ENCODE results near the gene CKB. TPM values are rescaled to one million over a fixed set of nuclear protein-coding genes. Genes with fewer than 3 reads are reported as not detected.

CKB gene
- total RNA-seq, 1 experiment from 2014 or later: 28.2 TPM

- H3K4me1 Mint-ChIP-seq (ENCODE audit: low read depth, unreplicated experiment): no peaks in the 10 kb centered on the region
- CTCF ChIA-PET: no interaction called here
- intact Hi-C loops (cut with micrococcal nuclease; ENCODE audit: unreplicated experiment): no loop called here
- H3K27ac Mint-ChIP-seq (ENCODE audit: unreplicated experiment): no peak overlapping the region
- H3K36me3 Mint-ChIP-seq (ENCODE audit: insufficient read depth, unreplicated experiment): peaks cover 67% of the 10 kb centered on the region
- no peaks in the 10 kb centered on the region for H3K27me3 Mint-ChIP-seq (ENCODE audit: unreplicated experiment)
- BruUV-seq (replicated peaks): no TSS peak
- TF ChIP-seq CTCF (IDR thresholded peaks at IDR 0.05; ENCODE audit: unreplicated experiment): no peak
- no peak for DNase-seq
- H3K9me3 Mint-ChIP-seq (ENCODE audit: low read depth, unreplicated experiment): no peaks in the 10 kb centered on the region
- no peak overlapping the region for H3K4me3 Mint-ChIP-seq (ENCODE audit: low read depth, unreplicated experiment)
Observed at GRCh38 chr14:103472939-103473338, 49.7 kb downstream of the CKB start.

Other genes with a start within 250 kb of the CKB start
- gene EIF5, start 188.6 kb downstream of the CKB start, total RNA-seq (2022): 327 and 328 TPM in 2 replicates
- gene MARK3, start 137.4 kb downstream of the CKB start, total RNA-seq (2022): 76.0 and 79.5 TPM in 2 replicates
- 25.9 and 28.0 TPM in 2 replicates for gene TRMT61A, start 6.4 kb upstream of the CKB start, total RNA-seq (2022)
- 36.5 and 38.4 TPM in 2 replicates for gene BAG5, start 39.8 kb upstream of the CKB start, total RNA-seq (2022)
- 29.1 and 37.2 TPM in 2 replicates for gene COA8, start 40.1 kb upstream of the CKB start, total RNA-seq (2022)
- 124 and 128 TPM in 2 replicates for gene KLC1, start 106.4 kb upstream of the CKB start, total RNA-seq (2022)
- gene XRCC3, start 192.6 kb upstream of the CKB start, total RNA-seq (2022): 48.6 and 52.9 TPM in 2 replicates
- gene ZFYVE21, start 193.0 kb upstream of the CKB start, total RNA-seq (2022): 45.7 and 48.8 TPM in 2 replicates